ENCODE data around the gene LARGE2. TPM values are rescaled to one million over a fixed set of nuclear protein-coding genes. Genes with fewer than 3 reads are reported as not detected.

Gene LARGE2
- total and polyA plus RNA-seq, 10 of the 15 experiments (the other 5 are each of a cell fraction or from before 2014, with no cell fraction given), result 0.03 to 0.41 (median 0.19) TPM; not detected in 6

- H3K27ac ChIP-seq (ENCODE audit: control insufficient read depth, insufficient read depth), result no peak overlapping the region
- no peaks in the 10 kb centered on the region for H3K27me3 ChIP-seq (replicated peaks in 1 of 2; ENCODE audit: control insufficient read depth in 2 of 2, insufficient read depth in 2 of 2, low read length in 1 of 2)
- no peak overlapping the region for H2AFZ ChIP-seq (ENCODE audit: control insufficient read depth, low read depth, low read length)
- ChIA-PET CTCF (interaction anchor here (1.0 to 3.3 kb wide), 2 partner anchors 33 to 90 kb away, joined by 4 to 20 read pairs; no protein-coding TSS in a partner anchor), SMC1A (ENCODE audit: uncharacterized antibody, unreplicated experiment) (interaction anchor here (2.7 to 2.9 kb wide), 3 partner anchors 9 to 34 kb away, joined by 18 to 31 read pairs (median 24); partner anchors contain the start of gene PEX16), RAD21 (ENCODE audit: unreplicated experiment) (interaction anchor here (1.8 to 3.2 kb wide), 3 partner anchors 13 to 85 kb away, joined by 6 to 29 read pairs (median 18); partner anchors contain the start of genes CRY2 and PEX16), POLR2A (interaction anchor here (1.6 to 3.1 kb wide), 4 partner anchors 7 to 75 kb away, joined by 6 to 27 read pairs (median 14); partner anchors contain the start of gene PEX16)
- H3K9ac ChIP-seq (ENCODE audit: control insufficient read depth, insufficient read depth, low read length), result no peak overlapping the region
- no TSS peak for BruUV-seq (replicated peaks)
- FAIRE-seq (no peak), ATAC-seq (no peak), DNase-seq (ENCODE audit: low read depth, low spot score) (no peak)
- TF ChIP-seq CEBPZ (IDR thresholded peaks at IDR 0.05; ENCODE audit: low read depth, low read length), result no peak
- no peak for TF ChIP-seq FOXK2 (IDR thresholded peaks at IDR 0.05)
- TF ChIP-seq TAF1 (IDR thresholded peaks at IDR 0.05; ENCODE audit: borderline replicate concordance, low read depth, low read length), result no peak
- TF ChIP-seq ELK1 (IDR thresholded peaks at IDR 0.05; ENCODE audit: low read depth, low read length), result no peak
- TF ChIP-seq CBX5 (IDR thresholded peaks at IDR 0.05; ENCODE audit: low read depth), result no peak
- no peak for TF ChIP-seq ZNF24 (IDR thresholded peaks at IDR 0.05)
- no peak for TF ChIP-seq PAX8 (IDR thresholded peaks at IDR 0.05)
- no peak for TF ChIP-seq BCL3 (IDR thresholded peaks at IDR 0.05; ENCODE audit: borderline replicate concordance, insufficient read depth, low read depth, low read length, poor library complexity, severe bottlenecking)
- TF ChIP-seq, protein P1, sequence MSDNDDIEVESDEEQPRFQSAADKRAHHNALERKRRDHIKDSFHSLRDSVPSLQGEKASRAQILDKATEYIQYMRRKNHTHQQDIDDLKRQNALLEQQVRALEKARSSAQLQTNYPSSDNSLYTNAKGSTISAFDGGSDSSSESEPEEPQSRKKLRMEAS (IDR thresholded peaks at IDR 0.05; ENCODE audit: low read depth, low read length), result no peak
- TF ChIP-seq JUNB (IDR thresholded peaks at IDR 0.05), result no peak
- TF ChIP-seq MYC (IDR thresholded peaks at IDR 0.05; ENCODE audit: insufficient read depth, insufficient read length, insufficient replicate concordance, low read length, severe bottlenecking), result no peak
- no peak for TF ChIP-seq TCF3 (IDR thresholded peaks at IDR 0.05; ENCODE audit: borderline replicate concordance, insufficient read depth, low read depth, low read length)
- H3K36me3 ChIP-seq (ENCODE audit: control insufficient read depth in 2 of 2, insufficient read depth in 2 of 2, low read length in 1 of 2), result peaks cover 3 to 12% of the 10 kb centered on the region in 2 experiments; a peak in 2 of 4 replicates
- in situ Hi-C loops (cut with MboI) (no loop called here), intact Hi-C loops (cut with micrococcal nuclease; ENCODE audit: unreplicated experiment) (no loop called here)
- 98% methylated on average over 10 of the region's 10 CpGs for WGBS (ENCODE audit: insufficient coverage, insufficient replicate concordance, low lambda C conversion rate, missing lambda C conversion rate)
- peaks cover 6% of the 10 kb centered on the region for H4K20me1 ChIP-seq (ENCODE audit: control insufficient read depth, insufficient read depth)
- no peak overlapping the region for H3K4me3 ChIP-seq
- H3K4me2 ChIP-seq (ENCODE audit: control insufficient read depth, insufficient read depth), result no peak overlapping the region
- H3K4me1 ChIP-seq (ENCODE audit: control insufficient read depth, insufficient read depth, low read length), result peaks cover 53% of the 10 kb centered on the region
- H3K79me2 ChIP-seq (ENCODE audit: control insufficient read depth, insufficient read depth, low read length), result no peaks in the 10 kb centered on the region
- H3K9me3 ChIP-seq (replicated peaks; ENCODE audit: control insufficient read depth, insufficient read depth, low read length), result no peaks in the 10 kb centered on the region
These were observed 9.3 kb downstream of the LARGE2 start for GRCh38 chr11:45931739-45932138.

Measured in GM12878 (cell line).